Neuronal stem cell (in vitro differentiated cells): ENCODE measurements around the gene STOX1.
A peak's percentile ranks its signal among the peaks of the same experiment; 100 is the strongest.

Experiments used
- DNase-seq: peaks from one replicate; pipeline ENCODE4 v3.0.0-alpha.2; 2013; ENCODE audit warnings: low spot score
- H2AFZ ChIP-seq: one replicate; pipeline ENCODE4 v1.6.1; 2013; ENCODE audit warnings: mild to moderate bottlenecking, low read length, inconsistent platforms
- H2AK5ac ChIP-seq: 2 replicates; pipeline ENCODE4 v1.6.1; 2013; ENCODE audit warnings: low read depth, mild to moderate bottlenecking, inconsistent platforms, low read length, moderate library complexity, mixed read lengths
- H2BK120ac ChIP-seq: 2 replicates; pipeline ENCODE4 v1.6.1; 2013; ENCODE audit warnings: low read depth, mild to moderate bottlenecking, inconsistent platforms, low read length, moderate library complexity, mixed read lengths
- H2BK12ac ChIP-seq: one replicate; pipeline ENCODE4 v1.6.1; 2013; ENCODE audit warnings: low read length, inconsistent platforms
- H2BK15ac ChIP-seq: 2 replicates; pipeline ENCODE4 v1.6.1; 2013; ENCODE audit warnings: mild to moderate bottlenecking, low read length, inconsistent platforms, mixed read lengths
- H2BK5ac ChIP-seq: one replicate; pipeline ENCODE4 v1.6.1; 2013; ENCODE audit warnings: inconsistent platforms, mild to moderate bottlenecking, low read length, moderate library complexity
- H3K14ac ChIP-seq: one replicate; pipeline ENCODE4 v1.6.1; 2013; ENCODE audit warnings: low read length, inconsistent platforms
- H3K18ac ChIP-seq: 2 replicates; pipeline ENCODE4 v1.6.1; 2013; ENCODE audit warnings: low read length, inconsistent platforms
- H3K23ac ChIP-seq: 2 replicates; pipeline ENCODE4 v1.6.1; 2013; ENCODE audit warnings: low read depth, mild to moderate bottlenecking, mixed read lengths, low read length, inconsistent platforms; ENCODE audit not compliant: poor library complexity
- H3K27ac ChIP-seq: replicated peaks from 3 replicates; pipeline ENCODE4 v1.5.1; 2013; ENCODE audit warnings: low read length, inconsistent platforms
- H3K27me3 ChIP-seq, 3 experiments: 2 replicates each; pipeline ENCODE4 v1.6.1; 2013; ENCODE audit warnings: low read length in 3 of 3, mild to moderate bottlenecking in 2 of 3, inconsistent platforms in 1 of 3, low read depth in 1 of 3, mixed read lengths in 1 of 3, moderate library complexity in 1 of 3; ENCODE audit not compliant: control insufficient read depth in 3 of 3, insufficient read depth in 3 of 3
- H3K36me3 ChIP-seq, 2 donors: replicated peaks in 1 of 2; 2 replicates each; pipeline ENCODE4 v1.6.1; 2013; ENCODE audit warnings: low read length in 2 of 2; ENCODE audit not compliant: control insufficient read depth in 2 of 2, insufficient read depth in 2 of 2
- H3K4ac ChIP-seq: 2 replicates; pipeline ENCODE4 v1.6.1; 2013; ENCODE audit warnings: inconsistent platforms, mild to moderate bottlenecking, low read length, moderate library complexity
- H3K4me1 ChIP-seq, 2 donors: 1 replicate in 1 of 2; 2 replicates in 1 of 2; pipeline ENCODE4 v1.6.1; 2013; ENCODE audit warnings: low read length in 2 of 2, low read depth in 1 of 2; ENCODE audit not compliant: control insufficient read depth in 2 of 2, insufficient read depth in 1 of 2
- H3K4me2 ChIP-seq: one replicate; pipeline ENCODE4 v1.6.1; 2013; ENCODE audit warnings: mild to moderate bottlenecking, low read length, inconsistent platforms; ENCODE audit not compliant: insufficient read depth, poor library complexity, severe bottlenecking
- H3K4me3 ChIP-seq, 2 donors: 2 replicates each; pipeline ENCODE4 v1.5.1; 2013; ENCODE audit warnings: low read length in 2 of 2, mild to moderate bottlenecking in 2 of 2, inconsistent platforms in 1 of 2, moderate library complexity in 1 of 2
- H3K79me1 ChIP-seq: one replicate; pipeline ENCODE4 v1.6.1; 2013; ENCODE audit warnings: low read depth, mild to moderate bottlenecking, inconsistent platforms, low read length, moderate library complexity
- H3K9ac ChIP-seq: one replicate; pipeline ENCODE4 v1.6.1; 2013; ENCODE audit warnings: mild to moderate bottlenecking, low read depth, low read length, inconsistent platforms; ENCODE audit not compliant: poor library complexity
- H3K9me3 ChIP-seq, 2 donors: replicated peaks in 1 of 2; 2 replicates each; pipeline versions ENCODE3 to v1.6.1; 2013; ENCODE audit warnings: low read length in 2 of 2, mild to moderate bottlenecking in 2 of 2, inconsistent platforms in 1 of 2, low read depth in 1 of 2, mixed read lengths in 1 of 2, moderate library complexity in 1 of 2; ENCODE audit not compliant: control insufficient read depth in 2 of 2, insufficient read depth in 1 of 2
- H4K8ac ChIP-seq: one replicate; pipeline ENCODE4 v1.6.1; 2013; ENCODE audit warnings: low read depth, mild to moderate bottlenecking, inconsistent platforms, low read length, moderate library complexity
- H4K91ac ChIP-seq: one replicate; pipeline ENCODE4 v1.6.1; 2013; ENCODE audit warnings: low read length, low read depth, mild to moderate bottlenecking, inconsistent platforms; ENCODE audit not compliant: poor library complexity
- WGBS, 2 donors: extraction: QIAGEN DNeasy Blood & Tissue Kit; methylation state at CpG; one replicate each; pipeline ENCODE4 v1.1.7; 2013; ENCODE audit warnings: missing lambda C conversion rate in 2 of 2, mixed read lengths in 1 of 2; ENCODE audit not compliant: insufficient read length in 2 of 2, insufficient replicate concordance in 1 of 2; ENCODE audit errors: extremely low coverage in 2 of 2; 5-methylcytosine and 5-hydroxymethylcytosine counted together

Gene STOX1

DNA sequence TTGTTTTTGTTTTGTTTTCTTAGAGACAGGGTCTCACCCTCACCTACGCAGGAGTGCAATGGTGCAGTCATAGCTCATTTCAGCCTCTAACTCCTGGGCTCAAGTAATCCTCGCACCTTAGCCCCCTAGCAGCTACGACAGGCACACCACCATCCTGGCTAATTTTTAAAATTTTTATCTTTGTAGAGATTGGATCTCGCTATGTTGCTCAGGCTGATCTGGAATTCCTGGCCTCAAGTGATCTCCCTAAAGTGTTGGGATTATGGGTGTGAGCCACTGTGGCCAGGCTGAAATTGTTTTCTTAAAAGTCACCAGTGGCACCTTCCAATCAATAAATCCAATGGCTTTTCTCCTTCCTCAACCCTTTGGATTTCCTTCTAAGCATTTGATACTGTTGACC lies 52.9 kb downstream of the STOX1 start:
- H3K9ac ChIP-seq: no peak overlapping the region
- H3K18ac ChIP-seq: no peak overlapping the region
- H3K27me3 ChIP-seq: no peaks in the 10 kb centered on the region
- no peak overlapping the region for H3K4me3 ChIP-seq
- no peak overlapping the region for H4K8ac ChIP-seq
- H3K23ac ChIP-seq: no peak overlapping the region
- DNase-seq: no peak
- H2BK120ac ChIP-seq: no peak overlapping the region
- H2BK5ac ChIP-seq: no peak overlapping the region
- H4K91ac ChIP-seq: no peak overlapping the region
- H2AFZ ChIP-seq: no peak overlapping the region
- peaks cover 5 to 12% of the 10 kb centered on the region in 2 donors for H3K36me3 ChIP-seq
- H3K14ac ChIP-seq: no peak overlapping the region
- no peak overlapping the region for H2BK12ac ChIP-seq
- no peak overlapping the region for H2AK5ac ChIP-seq
- WGBS, 2 donors: no CpG with 5 or more reads among the region's 4 CpGs
- no peak overlapping the region for H3K4me2 ChIP-seq
- no peak overlapping the region for H2BK15ac ChIP-seq
- no peak overlapping the region for H3K27ac ChIP-seq
- no peaks in the 10 kb centered on the region for H3K9me3 ChIP-seq
- H3K4ac ChIP-seq: no peak overlapping the region
- no peaks in the 10 kb centered on the region for H3K79me1 ChIP-seq
- peaks cover 16 to 24% of the 10 kb centered on the region in 2 donors for H3K4me1 ChIP-seq

DNA sequence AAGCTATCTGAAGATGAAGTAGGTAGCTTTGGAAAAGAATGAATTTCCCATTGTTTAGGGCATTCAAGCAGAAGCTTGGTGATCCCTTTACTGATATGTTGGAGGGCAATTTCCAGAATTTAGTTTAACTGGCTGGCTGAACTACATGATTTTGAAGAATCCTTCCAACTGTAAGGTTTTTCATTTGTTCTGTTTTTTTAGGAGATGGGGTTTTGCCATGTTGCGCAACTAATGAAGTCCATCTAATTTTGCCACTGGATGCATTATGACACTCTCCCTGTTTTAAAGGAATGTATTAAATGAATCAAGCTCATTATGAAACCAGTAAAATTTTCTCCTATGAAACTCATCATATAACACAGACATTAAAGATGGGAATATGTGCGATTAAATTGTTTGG lies 67.7 kb downstream of the STOX1 start:
- Histone ChIP-seq H3K14ac (no peak overlapping the region), H3K4me2 (no peak overlapping the region), H2AK5ac (no peak overlapping the region), H3K9ac (no peak overlapping the region), H2AFZ (no peak overlapping the region), H3K4ac (no peak overlapping the region), H4K8ac (no peak overlapping the region), H3K4me3 (no peak overlapping the region), H3K79me1 (no peaks in the 10 kb centered on the region), H2BK5ac (no peak overlapping the region), H3K36me3 (peaks cover 2 to 3% of the 10 kb centered on the region in 2 donors), H4K91ac (no peak overlapping the region), H2BK12ac (no peak overlapping the region), H3K27ac (no peak overlapping the region), H2BK120ac (no peak overlapping the region), H3K9me3 (no peaks in the 10 kb centered on the region), H3K27me3 (no peaks in the 10 kb centered on the region), H3K18ac (no peak overlapping the region), H3K23ac (no peak overlapping the region), H2BK15ac (no peak overlapping the region), H3K4me1 (peaks cover 0 to 3% of the 10 kb centered on the region in 2 donors)
- no CpG with 5 or more reads among the region's 2 CpGs for WGBS, 2 donors
- no peak for DNase-seq

DNA sequence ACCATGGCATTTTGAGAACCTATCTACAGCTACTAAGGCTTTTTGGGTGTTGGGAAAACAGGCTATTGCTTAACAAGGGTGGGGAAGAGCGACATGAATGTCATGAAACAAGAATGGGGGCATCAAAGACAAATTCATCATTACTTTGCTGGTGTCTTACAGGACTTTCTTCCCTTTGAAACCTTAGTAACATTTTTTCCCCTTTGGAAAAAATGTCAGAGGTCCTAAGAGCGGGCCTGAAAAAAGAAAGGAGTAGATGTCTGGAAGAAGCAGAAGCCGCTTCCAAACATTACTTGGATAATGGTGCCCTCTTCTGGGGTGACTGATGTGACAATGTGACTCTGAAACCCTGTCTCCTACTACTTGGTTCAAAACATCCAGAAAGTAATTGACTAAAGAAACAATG lies 70.0 kb downstream of the STOX1 start:
- H2BK120ac ChIP-seq: no peak overlapping the region
- H3K18ac ChIP-seq: no peak overlapping the region
- H3K27me3 ChIP-seq: no peaks in the 10 kb centered on the region
- H3K4me1 ChIP-seq: peaks cover 0 to 10% of the 10 kb centered on the region in 2 donors
- H3K23ac ChIP-seq: no peak overlapping the region
- H2AK5ac ChIP-seq: no peak overlapping the region
- no peak overlapping the region for H2BK5ac ChIP-seq
- no peak overlapping the region for H2BK12ac ChIP-seq
- no peak overlapping the region for H3K27ac ChIP-seq
- WGBS, 2 donors: no CpG with 5 or more reads among the region's 3 CpGs
- H3K4me2 ChIP-seq: no peak overlapping the region
- H3K9me3 ChIP-seq: no peaks in the 10 kb centered on the region
- H4K8ac ChIP-seq: no peak overlapping the region
- H3K4ac ChIP-seq: no peak overlapping the region
- H3K4me3 ChIP-seq: no peak overlapping the region
- DNase-seq: peak; percentile 68
- peaks cover 2 to 3% of the 10 kb centered on the region in 2 donors for H3K36me3 ChIP-seq
- no peak overlapping the region for H2BK15ac ChIP-seq
- no peak overlapping the region for H3K9ac ChIP-seq
- no peaks in the 10 kb centered on the region for H3K79me1 ChIP-seq
- no peak overlapping the region for H3K14ac ChIP-seq
- no peak overlapping the region for H4K91ac ChIP-seq
- peak overlapping the region; percentile 31 for H2AFZ ChIP-seq

DNA sequence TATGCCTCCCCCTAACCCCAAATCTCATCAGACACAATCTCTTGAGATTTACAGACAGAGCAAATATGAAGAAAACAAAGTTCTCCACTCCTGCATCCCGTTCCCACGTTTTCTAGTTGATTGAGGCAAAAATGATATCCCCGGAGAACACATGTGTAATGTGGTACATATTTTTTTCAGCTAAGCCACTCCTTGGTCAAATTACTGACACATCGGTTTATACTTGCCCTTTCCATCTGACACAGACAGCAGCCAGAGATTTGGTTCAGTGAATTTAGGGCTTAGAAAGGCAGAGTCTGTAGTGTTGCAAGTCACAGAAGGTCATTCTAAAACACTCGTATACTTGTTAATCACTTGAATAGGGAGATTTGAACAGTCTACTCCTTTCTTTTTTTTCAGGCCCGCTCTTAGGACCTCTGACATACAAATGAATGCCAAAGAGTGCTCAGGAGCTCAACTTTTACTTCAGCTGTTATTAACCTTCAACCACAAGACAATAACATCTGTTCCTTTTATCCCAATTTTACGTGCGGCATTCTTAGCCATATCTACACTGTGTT lies 71.9 kb downstream of the STOX1 start:
- no peaks in the 10 kb centered on the region for H3K79me1 ChIP-seq
- no peak overlapping the region for H3K9ac ChIP-seq
- no CpG with 5 or more reads among the region's 8 CpGs for WGBS, 2 donors
- no peak overlapping the region for H3K27ac ChIP-seq
- no peaks in the 10 kb centered on the region for H3K27me3 ChIP-seq
- no peak overlapping the region for H2AK5ac ChIP-seq
- no peak overlapping the region for H2AFZ ChIP-seq
- H4K91ac ChIP-seq: no peak overlapping the region
- no peak overlapping the region for H4K8ac ChIP-seq
- no peak overlapping the region for H3K4ac ChIP-seq
- no peak overlapping the region for H2BK5ac ChIP-seq
- H3K4me1 ChIP-seq: peaks cover 0 to 16% of the 10 kb centered on the region in 2 donors
- H3K23ac ChIP-seq: no peak overlapping the region
- H3K4me3 ChIP-seq: no peak overlapping the region
- H3K9me3 ChIP-seq: no peaks in the 10 kb centered on the region
- peaks cover 0 to 11% of the 10 kb centered on the region in 2 donors for H3K36me3 ChIP-seq
- H2BK12ac ChIP-seq: no peak overlapping the region
- no peak overlapping the region for H3K14ac ChIP-seq
- no peak overlapping the region for H3K18ac ChIP-seq
- no peak for DNase-seq
- no peak overlapping the region for H2BK120ac ChIP-seq
- H2BK15ac ChIP-seq: no peak overlapping the region
- H3K4me2 ChIP-seq: no peak overlapping the region
